Measurements from ENCODE around the gene JAZF1. TPM values are rescaled to one million over a fixed set of nuclear protein-coding genes. Genes with fewer than 3 reads are reported as not detected.

JAZF1 gene
- total and polyA plus RNA-seq, 2 of the 8 experiments (the other 6 are each of a cell fraction or from before 2014, with no cell fraction given): 2.6 to 21.8 TPM

DNA sequence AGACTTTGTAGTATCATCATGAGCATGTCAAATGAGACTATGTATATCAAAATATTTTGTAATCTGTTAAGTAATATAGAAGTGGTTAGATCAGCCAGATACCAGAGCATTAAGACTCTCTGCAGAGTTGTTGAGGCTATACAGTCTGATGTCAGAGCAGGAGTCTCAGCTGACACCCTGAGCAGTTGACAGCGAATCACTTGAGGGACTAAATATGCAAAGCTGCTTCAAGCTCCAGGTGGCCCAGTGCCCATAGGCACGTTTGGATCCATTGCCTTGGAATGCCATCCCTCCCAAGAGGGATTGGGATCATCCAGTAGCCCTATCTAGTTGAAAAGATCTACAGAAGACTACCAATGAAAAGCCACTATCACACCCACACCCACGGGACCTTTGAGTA is 230.5 kb downstream of the JAZF1 start:
- no peaks in the 10 kb centered on the region for H3K9me3 ChIP-seq (ENCODE audit: insufficient read depth in 2 of 2, low read depth in 1 of 2, low read length in 1 of 2)
- H3K4ac ChIP-seq (replicated peaks; ENCODE audit: insufficient read length, low read depth, low read length): no peak overlapping the region
- H2BK5ac ChIP-seq (ENCODE audit: low read depth, low read length): no peak overlapping the region
- H3K4me1 ChIP-seq (replicated peaks in 1 of 4; ENCODE audit: control insufficient read depth in 3 of 4, insufficient read depth in 4 of 4, low read length in 3 of 4): no peaks in the 10 kb centered on the region
- H3K9ac ChIP-seq (replicated peaks in 1 of 4; ENCODE audit: extremely low read depth in 1 of 4, low read depth in 3 of 4, low read length in 3 of 4): no peak overlapping the region
- no peak overlapping the region for H2AFZ ChIP-seq (ENCODE audit: low read length)
- H3K79me2 ChIP-seq (ENCODE audit: control insufficient read depth in 1 of 2, insufficient read depth in 2 of 2, low read length in 2 of 2): no peaks in the 10 kb centered on the region
- FAIRE-seq: no peak
- H2BK12ac ChIP-seq (ENCODE audit: low read depth, low read length): no peak overlapping the region
- no peaks in the 10 kb centered on the region; the same call in 1 of the 2 replicates for H3K79me1 ChIP-seq (ENCODE audit: low read depth, low read length)
- no peak for DNase-seq (ENCODE audit: low read depth in 1 of 2, low spot score in 2 of 2)
- peaks cover 0 to 1% of the 10 kb centered on the region in 2 experiments for H4K20me1 ChIP-seq (replicated peaks in 1 of 2; ENCODE audit: control insufficient read depth in 1 of 2, insufficient read depth in 2 of 2, low read length in 2 of 2)
- no peak overlapping the region for H4K91ac ChIP-seq (replicated peaks; ENCODE audit: insufficient read length, low read length)
- H4K8ac ChIP-seq (ENCODE audit: extremely low read depth, insufficient read depth, low read length): no peak overlapping the region
- no peak overlapping the region for H2BK120ac ChIP-seq (replicated peaks; ENCODE audit: low read depth, low read length)
- ChIA-PET CTCF (ENCODE audit: partially characterized antibody) (interaction anchor here (0.9 to 1.4 kb wide), 4 partner anchors 14 to 114 kb away, joined by 3 to 7 read pairs (median 6); no protein-coding TSS in a partner anchor), POLR2A (ENCODE audit: partially characterized antibody) (no interaction called here)
- H3K23me2 ChIP-seq (ENCODE audit: low read depth, low read length): no peaks in the 10 kb centered on the region
- no peak overlapping the region for H2AK5ac ChIP-seq (ENCODE audit: low read depth, low read length)
- H3K4me3 ChIP-seq (ENCODE audit: extremely low read depth in 1 of 4, insufficient read depth in 2 of 4, low read depth in 3 of 4, low read length in 4 of 4): no peak overlapping the region
- TF ChIP-seq BRCA1 (IDR thresholded peaks at IDR 0.05; ENCODE audit: low read depth, low read length) (no peak), RBBP5 (IDR thresholded peaks at IDR 0.05; ENCODE audit: borderline replicate concordance, low read depth, low read length) (no peak), CTBP2 (IDR thresholded peaks at IDR 0.05; ENCODE audit: borderline replicate concordance, insufficient read depth, insufficient read length, low read length) (no peak)
- H3K23ac ChIP-seq (ENCODE audit: insufficient read length): no peak overlapping the region
- H3K27ac ChIP-seq (ENCODE audit: low read depth, low read length): no peak overlapping the region
- H3K56ac ChIP-seq (replicated peaks; ENCODE audit: insufficient read length, low read depth, low read length): no peak overlapping the region
- H3K27me3 ChIP-seq (replicated peaks in 1 of 4; ENCODE audit: control insufficient read depth in 3 of 4, extremely low read depth in 1 of 4, insufficient read depth in 3 of 4, low read length in 3 of 4): no peaks in the 10 kb centered on the region
- WGBS, 2 experiments (ENCODE audit: extremely low coverage in 1 of 2, insufficient coverage in 1 of 2, insufficient read length in 1 of 2, insufficient replicate concordance in 2 of 2, low coverage in 1 of 2, low lambda C conversion rate in 2 of 2, missing lambda C conversion rate in 1 of 2): 76% methylated on average over 3 of the region's 3 CpGs; no CpG with 5 or more reads in 1 of the 2 experiments
- no peak overlapping the region for H3K18ac ChIP-seq (ENCODE audit: extremely low read depth, low read length)
- no peaks in the 10 kb centered on the region for H3K36me3 ChIP-seq (ENCODE audit: control insufficient read depth in 2 of 4, insufficient read depth in 4 of 4, low read length in 3 of 4)
- H4K5ac ChIP-seq (ENCODE audit: insufficient read length, low read depth, low read length): no peak overlapping the region
- H3K14ac ChIP-seq (ENCODE audit: insufficient read length): no peak overlapping the region
- no peak overlapping the region for H3K4me2 ChIP-seq (ENCODE audit: insufficient read depth in 1 of 2, low read depth in 2 of 2, low read length in 2 of 2)
- H2BK20ac ChIP-seq (ENCODE audit: low read length): no peak overlapping the region
- H2BK15ac ChIP-seq (ENCODE audit: low read length): no peak overlapping the region

Measured in H1 (cell line).